ENCODE data around the gene ACTL6B. TPM values are rescaled to one million over a fixed set of nuclear protein-coding genes. Genes with fewer than 3 reads are reported as not detected.
A peak's percentile ranks its signal among the peaks of the same experiment; 100 is the strongest.

ACTL6B gene
- total and polyA plus RNA-seq, 4 donors = 16.5 to 89.8 (median 59.1) TPM

GRCh38 chr7:100604028-100604975 lies 51.9 kb downstream of the ACTL6B start:
- H3K27me3 ChIP-seq (ENCODE audit: control insufficient read depth, insufficient read depth, low read length) = peaks cover 12% of the 10 kb centered on the region
- no peaks in the 10 kb centered on the region for H3K9me3 ChIP-seq (ENCODE audit: control insufficient read depth, insufficient read depth, low read length)
- H3K36me3 ChIP-seq (ENCODE audit: control insufficient read depth, insufficient read depth, low read length) = peaks cover 10% of the 10 kb centered on the region
- peak overlapping the region; percentile 66 for H3K4me3 ChIP-seq (ENCODE audit: low read depth, low read length)
- peak overlapping the region; percentile 73 for H3K27ac ChIP-seq (ENCODE audit: low read depth, low read length)
- peak in 2 of 6 donors; percentile 77 to 78 for DNase-seq (ENCODE audit: low read depth in 4 of 6, low spot score in 6 of 6)
- under 1% methylated on average over 56 of the region's 70 CpGs for WGBS (ENCODE audit: insufficient coverage)
- H3K4me1 ChIP-seq (ENCODE audit: control insufficient read depth, insufficient read depth, low read length) = peaks cover 41% of the 10 kb centered on the region

- H3K27me3 ChIP-seq (ENCODE audit: control insufficient read depth, insufficient read depth, low read length) = peaks cover 12% of the 10 kb centered on the region
- H3K27ac ChIP-seq (ENCODE audit: low read depth, low read length) = peak overlapping the region; percentile 71
- peaks cover 41% of the 10 kb centered on the region for H3K4me1 ChIP-seq (ENCODE audit: control insufficient read depth, insufficient read depth, low read length)
- DNase-seq (ENCODE audit: low read depth in 4 of 6, low spot score in 6 of 6) = peak in 1 of 6 donors; percentile 51
- H3K36me3 ChIP-seq (ENCODE audit: control insufficient read depth, insufficient read depth, low read length) = peaks cover 10% of the 10 kb centered on the region
- H3K4me3 ChIP-seq (ENCODE audit: low read depth, low read length) = peak overlapping the region; percentile 66
- 7% methylated on average over 10 of the region's 10 CpGs for WGBS (ENCODE audit: insufficient coverage)
- H3K9me3 ChIP-seq (ENCODE audit: control insufficient read depth, insufficient read depth, low read length) = no peaks in the 10 kb centered on the region
These were observed 52.6 kb downstream of the ACTL6B start for GRCh38 chr7:100603726-100604027.

GRCh38 chr7:100602889-100603725 lies 53.1 kb downstream of the ACTL6B start:
- Histone ChIP-seq H3K9me3 (ENCODE audit: control insufficient read depth, insufficient read depth, low read length) (no peaks in the 10 kb centered on the region), H3K4me1 (ENCODE audit: control insufficient read depth, insufficient read depth, low read length) (peaks cover 41% of the 10 kb centered on the region), H3K27me3 (ENCODE audit: control insufficient read depth, insufficient read depth, low read length) (peaks cover 12% of the 10 kb centered on the region), H3K36me3 (ENCODE audit: control insufficient read depth, insufficient read depth, low read length) (peaks cover 8% of the 10 kb centered on the region), H3K4me3 (ENCODE audit: low read depth, low read length) (peak overlapping the region; percentile 66), H3K27ac (ENCODE audit: low read depth, low read length) (peak overlapping the region; percentile 71)
- 16% methylated on average over 7 of the region's 21 CpGs for WGBS (ENCODE audit: insufficient coverage)
- peak in 1 of 6 donors; percentile 71 for DNase-seq (ENCODE audit: low read depth in 4 of 6, low spot score in 6 of 6)

- no peak overlapping the region for H3K4me3 ChIP-seq (ENCODE audit: low read depth, low read length)
- peaks cover 35% of the 10 kb centered on the region for H3K4me1 ChIP-seq (ENCODE audit: control insufficient read depth, insufficient read depth, low read length)
- H3K27ac ChIP-seq (ENCODE audit: low read depth, low read length) = no peak overlapping the region
- no peaks in the 10 kb centered on the region for H3K9me3 ChIP-seq (ENCODE audit: control insufficient read depth, insufficient read depth, low read length)
- peaks cover 4% of the 10 kb centered on the region for H3K36me3 ChIP-seq (ENCODE audit: control insufficient read depth, insufficient read depth, low read length)
- 86% methylated on average over 3 of the region's 9 CpGs for WGBS (ENCODE audit: insufficient coverage)
- H3K27me3 ChIP-seq (ENCODE audit: control insufficient read depth, insufficient read depth, low read length) = peaks cover 10% of the 10 kb centered on the region
- DNase-seq (ENCODE audit: low read depth in 4 of 6, low spot score in 6 of 6) = no peak
These were observed 55.6 kb downstream of the ACTL6B start for GRCh38 chr7:100600730-100601038.

- no peak for DNase-seq (ENCODE audit: low read depth in 4 of 6, low spot score in 6 of 6)
- Histone ChIP-seq H3K27ac (ENCODE audit: low read depth, low read length) (no peak overlapping the region), H3K9me3 (ENCODE audit: control insufficient read depth, insufficient read depth, low read length) (no peaks in the 10 kb centered on the region), H3K36me3 (ENCODE audit: control insufficient read depth, insufficient read depth, low read length) (peaks cover 4% of the 10 kb centered on the region), H3K27me3 (ENCODE audit: control insufficient read depth, insufficient read depth, low read length) (peaks cover 6% of the 10 kb centered on the region), H3K4me1 (ENCODE audit: control insufficient read depth, insufficient read depth, low read length) (peaks cover 29% of the 10 kb centered on the region), H3K4me3 (ENCODE audit: low read depth, low read length) (no peak overlapping the region)
- WGBS (ENCODE audit: insufficient coverage) = 75% methylated on average over 15 of the region's 18 CpGs
These were observed 56.1 kb downstream of the ACTL6B start for GRCh38 chr7:100599911-100600729.

GRCh38 chr7:100598425-100598824 lies 57.8 kb downstream of the ACTL6B start:
- no peak overlapping the region for H3K27ac ChIP-seq (ENCODE audit: low read depth, low read length)
- no peak overlapping the region for H3K4me3 ChIP-seq (ENCODE audit: low read depth, low read length)
- H3K9me3 ChIP-seq (ENCODE audit: control insufficient read depth, insufficient read depth, low read length) = no peaks in the 10 kb centered on the region
- DNase-seq (ENCODE audit: low read depth in 4 of 6, low spot score in 6 of 6) = no peak
- 94% methylated on average over 1 of the region's 4 CpGs for WGBS (ENCODE audit: insufficient coverage)
- peaks cover 14% of the 10 kb centered on the region for H3K4me1 ChIP-seq (ENCODE audit: control insufficient read depth, insufficient read depth, low read length)
- H3K36me3 ChIP-seq (ENCODE audit: control insufficient read depth, insufficient read depth, low read length) = peaks cover 4% of the 10 kb centered on the region
- H3K27me3 ChIP-seq (ENCODE audit: control insufficient read depth, insufficient read depth, low read length) = no peaks in the 10 kb centered on the region

GRCh38 chr7:100595188-100595587 lies 61.1 kb downstream of the ACTL6B start:
- H3K27ac ChIP-seq (ENCODE audit: low read depth, low read length) = no peak overlapping the region
- 95% methylated on average over 4 of the region's 7 CpGs for WGBS (ENCODE audit: insufficient coverage)
- H3K4me3 ChIP-seq (ENCODE audit: low read depth, low read length) = no peak overlapping the region
- H3K9me3 ChIP-seq (ENCODE audit: control insufficient read depth, insufficient read depth, low read length) = no peaks in the 10 kb centered on the region
- H3K4me1 ChIP-seq (ENCODE audit: control insufficient read depth, insufficient read depth, low read length) = peaks cover under 1% of the 10 kb centered on the region
- H3K36me3 ChIP-seq (ENCODE audit: control insufficient read depth, insufficient read depth, low read length) = no peaks in the 10 kb centered on the region
- no peaks in the 10 kb centered on the region for H3K27me3 ChIP-seq (ENCODE audit: control insufficient read depth, insufficient read depth, low read length)
- no peak for DNase-seq (ENCODE audit: low read depth in 4 of 6, low spot score in 6 of 6)
